Activated CD4-positive, alpha-beta T cell treated with anti-CD3 and anti-CD28 coated beads, Interleukin-2, amount 50 U/mL, for 48 hours (primary cell): ENCODE data around the gene TM9SF1.

Source experiments
- DNase-seq, 2 experiments: peaks; one replicate each; pipeline ENCODE4 v3.0.0-alpha.2; 2020

Gene TM9SF1

GRCh38 chr14:24147761-24148428 is 47.3 kb downstream of the TM9SF1 start:
- no peak for DNase-seq

- peak; percentile 99 for DNase-seq
Measured at GRCh38 chr14:24146978-24147760, 48.1 kb downstream of the TM9SF1 start, which contains the start of gene RNF31. RNF31 (plus strand) TSS chr14:24147498; CDS start chr14:24147699, 201 bp downstream.

- DNase-seq = peak; percentile 94 to 96
Measured at GRCh38 chr14:24146453-24146977, 48.7 kb downstream of the TM9SF1 start, which contains the start of gene PSME2. PSME2 (minus strand) TSS chr14:24146610; CDS start chr14:24146581, 29 bp downstream.

GRCh38 chr14:24145690-24146452 is 49.4 kb downstream of the TM9SF1 start:
- DNase-seq = no peak

GRCh38 chr14:24145219-24145618 is 50.0 kb downstream of the TM9SF1 start:
- no peak for DNase-seq

- no peak for DNase-seq
Measured at GRCh38 chr14:24144451-24144850, 50.8 kb downstream of the TM9SF1 start.

- no peak for DNase-seq
Measured at GRCh38 chr14:24143511-24143910, 51.7 kb downstream of the TM9SF1 start.

GRCh38 chr14:24141097-24141880 is 54.0 kb downstream of the TM9SF1 start, which contains the start of gene EMC9:
EMC9 (minus strand) TSS chr14:24141591; CDS start chr14:24141304, 287 bp downstream.
- DNase-seq = peak; percentile 100

- DNase-seq = peak; percentile 46 to 58
Measured at GRCh38 chr14:24139272-24139934, 55.8 kb downstream of the TM9SF1 start.
